ENCODE data around the gene OSBPL10. TPM values are rescaled to one million over a fixed set of nuclear protein-coding genes. Genes with fewer than 3 reads are reported as not detected.

The OSBPL10 gene
- polyA plus RNA-seq, 1 experiment = 11.2 TPM

DNA sequence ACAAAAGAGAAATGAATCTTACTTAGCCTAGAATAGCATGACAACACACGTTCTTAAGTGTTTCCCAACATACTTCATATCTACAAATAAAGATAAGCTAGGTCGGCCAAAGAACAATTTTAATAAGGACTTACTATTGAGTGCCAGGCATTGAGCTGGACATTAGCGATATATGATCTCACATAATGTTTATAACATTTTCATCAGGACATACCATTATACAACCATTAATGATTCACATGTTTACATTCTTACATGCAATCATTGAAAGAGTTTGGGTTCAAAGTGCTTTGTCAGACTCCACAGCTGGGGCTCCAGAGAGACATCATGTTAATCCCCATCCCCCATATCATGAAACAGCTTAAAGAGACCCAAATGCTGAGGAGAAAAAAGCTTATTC is 259.4 kb downstream of the OSBPL10 start:
- no peak for TF ChIP-seq CTCF (IDR thresholded peaks at IDR 0.05; ENCODE audit: insufficient read depth, low read depth, low read length)
- POLR2A ChIA-PET = no interaction called here
- no peaks in the 10 kb centered on the region for H3K27me3 ChIP-seq (ENCODE audit: control insufficient read depth, insufficient read depth, low read length)
- CTCF ChIA-PET = no interaction called here
- no peaks in the 10 kb centered on the region for H3K36me3 ChIP-seq (ENCODE audit: control insufficient read depth, insufficient read depth, low read length)
- no peak overlapping the region for H3K4me3 ChIP-seq (ENCODE audit: low read depth, low read length)
- DNase-seq (ENCODE audit: low read depth) = no peak

DNA sequence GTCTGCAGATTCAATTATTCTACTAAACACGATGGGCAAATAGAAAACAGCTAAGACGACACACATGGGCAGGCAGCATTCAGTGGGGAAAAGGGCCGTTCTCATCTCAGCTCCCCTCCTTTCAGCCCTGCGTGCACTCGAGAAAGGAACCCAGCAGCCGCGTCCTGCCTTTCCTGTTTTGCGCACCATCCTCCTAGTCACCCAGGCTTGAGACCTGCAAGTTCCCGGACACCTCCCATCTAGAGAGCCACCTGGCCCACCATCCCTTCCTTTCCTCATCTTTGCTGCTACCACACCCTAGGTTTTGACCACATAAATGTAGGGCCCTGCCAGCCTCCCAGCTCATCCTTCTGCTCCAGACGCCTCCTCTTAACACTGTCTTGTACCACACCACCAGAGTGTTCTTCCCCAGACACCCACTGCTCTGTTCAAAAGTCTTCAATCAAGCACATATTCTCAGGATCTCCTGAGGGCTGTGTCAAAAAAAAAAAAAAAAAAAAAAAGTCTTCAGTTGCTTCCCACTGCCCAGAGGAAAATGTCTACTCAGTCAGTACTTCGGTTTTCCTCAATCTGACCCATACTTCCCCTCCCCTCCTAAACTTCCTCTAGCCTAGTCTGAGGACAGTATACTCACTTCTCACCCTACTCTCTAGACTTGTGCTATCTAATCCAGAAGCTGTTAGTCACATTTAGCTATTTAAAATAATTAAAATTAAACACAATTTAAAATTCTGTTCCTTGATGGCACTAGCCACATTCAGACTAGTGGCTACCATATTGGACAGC is 266.4 kb downstream of the OSBPL10 start:
- ChIA-PET CTCF (interaction anchor here (1.1 to 1.6 kb wide), 2 partner anchors 11 to 19 kb away, joined by 5 to 6 read pairs; no protein-coding TSS in a partner anchor), POLR2A (no interaction called here)
- TF ChIP-seq CTCF (IDR thresholded peaks at IDR 0.05; ENCODE audit: insufficient read depth, low read depth, low read length) = no peak

DNA sequence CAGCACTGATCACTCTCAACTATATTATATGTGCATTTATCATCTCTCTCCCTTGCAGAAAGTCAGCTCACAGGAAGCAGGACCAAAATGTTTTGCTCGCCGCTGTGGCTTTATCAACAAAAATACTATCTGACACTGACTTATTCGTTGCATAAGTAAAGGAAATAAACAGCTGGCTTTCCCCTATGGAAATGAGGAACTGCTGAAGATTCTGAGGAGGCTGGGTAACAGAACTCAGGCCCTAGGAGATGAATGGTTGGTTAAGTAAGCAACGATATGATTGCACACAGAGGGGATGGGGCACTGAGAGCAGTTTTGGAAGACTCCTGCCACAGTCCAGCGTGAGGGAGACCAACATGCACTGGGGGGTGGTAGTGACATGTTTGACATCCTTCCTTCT is 267.2 kb downstream of the OSBPL10 start:
- CTCF ChIA-PET = interaction anchor here (1.6 kb wide), 1 partner anchor 19 kb away, joined by 5 read pairs; no protein-coding TSS in a partner anchor
- Histone ChIP-seq H3K4me3 (ENCODE audit: low read depth, low read length) (no peak overlapping the region), H3K27me3 (ENCODE audit: control insufficient read depth, insufficient read depth, low read length) (no peaks in the 10 kb centered on the region)

More for the DNA sequence above, 266.4 kb downstream of the OSBPL10 start:
- Histone ChIP-seq H3K27me3 (ENCODE audit: control insufficient read depth, insufficient read depth, low read length) (no peaks in the 10 kb centered on the region), H3K4me3 (ENCODE audit: low read depth, low read length) (no peak overlapping the region), H3K36me3 (ENCODE audit: control insufficient read depth, insufficient read depth, low read length) (no peaks in the 10 kb centered on the region)
- DNase-seq (ENCODE audit: low read depth) = no peak

GRCh38 chr3:31710123-31710803 is 270.8 kb downstream of the OSBPL10 start:
- CTCF ChIA-PET = interaction anchor here (1.2 kb wide), 1 partner anchor 940 kb away, joined by 3 read pairs; no protein-coding TSS in a partner anchor
- TF ChIP-seq CTCF (IDR thresholded peaks at IDR 0.05; ENCODE audit: insufficient read depth, low read depth, low read length) = no peak
- no peak for DNase-seq (ENCODE audit: low read depth)
- Histone ChIP-seq H3K36me3 (ENCODE audit: control insufficient read depth, insufficient read depth, low read length) (no peaks in the 10 kb centered on the region), H3K27me3 (ENCODE audit: control insufficient read depth, insufficient read depth, low read length) (no peaks in the 10 kb centered on the region), H3K4me3 (ENCODE audit: low read depth, low read length) (no peak overlapping the region)
- POLR2A ChIA-PET = no interaction called here

More for the DNA sequence above, 267.2 kb downstream of the OSBPL10 start:
- no peak for TF ChIP-seq CTCF (IDR thresholded peaks at IDR 0.05; ENCODE audit: insufficient read depth, low read depth, low read length)
- DNase-seq (ENCODE audit: low read depth) = no peak
- POLR2A ChIA-PET = no interaction called here
- H3K36me3 ChIP-seq (ENCODE audit: control insufficient read depth, insufficient read depth, low read length) = no peaks in the 10 kb centered on the region

DNA sequence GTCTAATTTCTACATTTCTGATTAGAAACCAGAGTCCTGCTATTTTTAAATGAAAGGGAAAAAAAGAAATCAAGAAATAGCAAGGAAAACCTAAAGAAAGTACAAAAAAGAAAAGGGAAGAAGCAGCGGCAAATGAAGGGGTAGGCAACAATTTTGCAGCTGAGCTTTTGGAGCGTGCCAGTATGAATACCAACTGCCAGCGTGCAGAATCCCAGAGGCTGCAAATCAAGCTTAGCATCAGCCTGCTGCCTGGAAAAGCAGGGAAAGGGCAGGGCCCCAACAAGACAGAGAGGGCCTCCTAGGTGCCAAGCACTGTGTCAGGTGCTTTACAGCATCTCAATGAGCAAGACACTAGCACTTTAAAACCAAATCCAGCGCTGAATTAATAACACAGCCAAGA is 271.5 kb downstream of the OSBPL10 start:
- POLR2A ChIA-PET = no interaction called here
- Histone ChIP-seq H3K27me3 (ENCODE audit: control insufficient read depth, insufficient read depth, low read length) (no peaks in the 10 kb centered on the region), H3K4me3 (ENCODE audit: low read depth, low read length) (no peak overlapping the region), H3K36me3 (ENCODE audit: control insufficient read depth, insufficient read depth, low read length) (no peaks in the 10 kb centered on the region)
- CTCF ChIA-PET = interaction anchor here (1.2 kb wide), 1 partner anchor 940 kb away, joined by 3 read pairs; no protein-coding TSS in a partner anchor
- no peak for DNase-seq (ENCODE audit: low read depth)
- no peak for TF ChIP-seq CTCF (IDR thresholded peaks at IDR 0.05; ENCODE audit: insufficient read depth, low read depth, low read length)
